ENCODE results near the gene IL1RAPL2. TPM values are rescaled to one million over a fixed set of nuclear protein-coding genes. Genes with fewer than 3 reads are reported as not detected.

The IL1RAPL2 gene
- total and polyA plus RNA-seq, 4 donors, result 2.0 TPM; not detected in 3

GRCh38 chrX:105564501-105564900, 998.5 kb downstream of the IL1RAPL2 start:
- Histone ChIP-seq H3K4me1 (ENCODE audit: control insufficient read depth in 5 of 5, insufficient read depth in 5 of 5, low read length in 5 of 5) (peaks cover 0 to 1% (median 0%) of the 10 kb centered on the region in 5 donors), H3K4me3 (no peak overlapping the region), H3K27ac (ENCODE audit: low read depth in 1 of 2, low read length in 1 of 2) (no peak overlapping the region), H3K9me3 (ENCODE audit: control insufficient read depth in 4 of 4, insufficient read depth in 3 of 4, low read length in 3 of 4) (no peaks in the 10 kb centered on the region), H3K27me3 (ENCODE audit: control insufficient read depth in 3 of 3, insufficient read depth in 3 of 3, low read length in 2 of 3) (peaks cover 3 to 25% (median 17%) of the 10 kb centered on the region in 3 donors), H3K36me3 (ENCODE audit: control insufficient read depth in 4 of 4, insufficient read depth in 4 of 4, low read length in 4 of 4) (no peaks in the 10 kb centered on the region), H3K9ac (ENCODE audit: insufficient read depth in 1 of 2, low read length in 2 of 2) (no peak overlapping the region)
- ATAC-seq (ENCODE audit: insufficient read depth, low FRiP score), result no peak
- no peak for TF ChIP-seq CTCF (IDR thresholded peaks at IDR 0.05; ENCODE audit: control extremely low read depth, extremely low read depth)
- WGBS, 2 donors, result 64 to 67% methylated on average over 1 of the region's 1 CpG
- peak in 2 of 3 donors; percentile 61 to 78 for DNase-seq

- H3K9me3 ChIP-seq (ENCODE audit: control insufficient read depth in 4 of 4, insufficient read depth in 3 of 4, low read length in 3 of 4), result no peaks in the 10 kb centered on the region
- no peak overlapping the region for H3K27ac ChIP-seq (ENCODE audit: low read depth in 1 of 2, low read length in 1 of 2)
- no peak for TF ChIP-seq CTCF (IDR thresholded peaks at IDR 0.05; ENCODE audit: control extremely low read depth, extremely low read depth)
- 52 to 92% methylated on average over 2 of the region's 2 CpGs for WGBS, 2 donors
- ATAC-seq (ENCODE audit: insufficient read depth, low FRiP score) (no peak), DNase-seq (peak in 2 of 3 donors; percentile 4 to 20)
- no peaks in the 10 kb centered on the region for H3K36me3 ChIP-seq (ENCODE audit: control insufficient read depth in 4 of 4, insufficient read depth in 4 of 4, low read length in 4 of 4)
- H3K27me3 ChIP-seq (ENCODE audit: control insufficient read depth in 3 of 3, insufficient read depth in 3 of 3, low read length in 2 of 3), result peaks cover 3 to 34% (median 13%) of the 10 kb centered on the region in 3 donors
- H3K9ac ChIP-seq (ENCODE audit: insufficient read depth in 1 of 2, low read length in 2 of 2), result no peak overlapping the region
- H3K4me1 ChIP-seq (ENCODE audit: control insufficient read depth in 5 of 5, insufficient read depth in 5 of 5, low read length in 5 of 5), result peaks cover 0 to 1% (median 0%) of the 10 kb centered on the region in 5 donors
- H3K4me3 ChIP-seq, result no peak overlapping the region
These were observed 999.9 kb downstream of the IL1RAPL2 start for GRCh38 chrX:105565856-105566255.

- H3K36me3 ChIP-seq (ENCODE audit: control insufficient read depth in 4 of 4, insufficient read depth in 4 of 4, low read length in 4 of 4), result no peaks in the 10 kb centered on the region
- H3K9me3 ChIP-seq (ENCODE audit: control insufficient read depth in 4 of 4, insufficient read depth in 3 of 4, low read length in 3 of 4), result no peaks in the 10 kb centered on the region
- H3K27me3 ChIP-seq (ENCODE audit: control insufficient read depth in 3 of 3, insufficient read depth in 3 of 3, low read length in 2 of 3), result peaks cover 3 to 35% (median 11%) of the 10 kb centered on the region in 3 donors
- no peak for ATAC-seq (ENCODE audit: insufficient read depth, low FRiP score)
- DNase-seq, result no peak
- H3K4me3 ChIP-seq, result no peak overlapping the region
- no peak overlapping the region for H3K27ac ChIP-seq (ENCODE audit: low read depth in 1 of 2, low read length in 1 of 2)
- peaks cover 0 to 1% (median 0%) of the 10 kb centered on the region in 5 donors for H3K4me1 ChIP-seq (ENCODE audit: control insufficient read depth in 5 of 5, insufficient read depth in 5 of 5, low read length in 5 of 5)
- TF ChIP-seq CTCF (IDR thresholded peaks at IDR 0.05; ENCODE audit: control extremely low read depth, extremely low read depth), result no peak
- H3K9ac ChIP-seq (ENCODE audit: insufficient read depth in 1 of 2, low read length in 2 of 2), result no peak overlapping the region
These were observed 1001.1 kb downstream of the IL1RAPL2 start for GRCh38 chrX:105567082-105567481.

- Histone ChIP-seq H3K9ac (ENCODE audit: insufficient read depth in 1 of 2, low read length in 2 of 2) (no peak overlapping the region), H3K9me3 (ENCODE audit: control insufficient read depth in 4 of 4, insufficient read depth in 3 of 4, low read length in 3 of 4) (peaks cover 0 to 5% (median 0%) of the 10 kb centered on the region in 4 donors), H3K27ac (ENCODE audit: low read depth in 1 of 2, low read length in 1 of 2) (no peak overlapping the region), H3K27me3 (ENCODE audit: control insufficient read depth in 3 of 3, insufficient read depth in 3 of 3, low read length in 2 of 3) (peaks cover 0 to 9% (median 4%) of the 10 kb centered on the region in 3 donors), H3K36me3 (ENCODE audit: control insufficient read depth in 4 of 4, insufficient read depth in 4 of 4, low read length in 4 of 4) (no peaks in the 10 kb centered on the region), H3K4me3 (no peak overlapping the region), H3K4me1 (ENCODE audit: control insufficient read depth in 5 of 5, insufficient read depth in 5 of 5, low read length in 5 of 5) (no peaks in the 10 kb centered on the region)
- WGBS, 2 donors, result 72 to 79% methylated on average over 2 of the region's 2 CpGs
- ATAC-seq (ENCODE audit: insufficient read depth, low FRiP score) (no peak), DNase-seq (no peak)
- TF ChIP-seq CTCF (IDR thresholded peaks at IDR 0.05; ENCODE audit: control extremely low read depth, extremely low read depth), result no peak
These were observed 1042.7 kb downstream of the IL1RAPL2 start for GRCh38 chrX:105608745-105609144.

Measured in lung (tissue), 12 donors.